ENCODE results near the gene HUNK. TPM values are rescaled to one million over a fixed set of nuclear protein-coding genes. Genes with fewer than 3 reads are reported as not detected.

The HUNK gene
- total RNA-seq, result under 1 TPM; 0.26 to 0.44 TPM
- polyA plus RNA-seq, result under 1 TPM in 1 of 2 donors, not detected in 1; 0.07 TPM

DNA sequence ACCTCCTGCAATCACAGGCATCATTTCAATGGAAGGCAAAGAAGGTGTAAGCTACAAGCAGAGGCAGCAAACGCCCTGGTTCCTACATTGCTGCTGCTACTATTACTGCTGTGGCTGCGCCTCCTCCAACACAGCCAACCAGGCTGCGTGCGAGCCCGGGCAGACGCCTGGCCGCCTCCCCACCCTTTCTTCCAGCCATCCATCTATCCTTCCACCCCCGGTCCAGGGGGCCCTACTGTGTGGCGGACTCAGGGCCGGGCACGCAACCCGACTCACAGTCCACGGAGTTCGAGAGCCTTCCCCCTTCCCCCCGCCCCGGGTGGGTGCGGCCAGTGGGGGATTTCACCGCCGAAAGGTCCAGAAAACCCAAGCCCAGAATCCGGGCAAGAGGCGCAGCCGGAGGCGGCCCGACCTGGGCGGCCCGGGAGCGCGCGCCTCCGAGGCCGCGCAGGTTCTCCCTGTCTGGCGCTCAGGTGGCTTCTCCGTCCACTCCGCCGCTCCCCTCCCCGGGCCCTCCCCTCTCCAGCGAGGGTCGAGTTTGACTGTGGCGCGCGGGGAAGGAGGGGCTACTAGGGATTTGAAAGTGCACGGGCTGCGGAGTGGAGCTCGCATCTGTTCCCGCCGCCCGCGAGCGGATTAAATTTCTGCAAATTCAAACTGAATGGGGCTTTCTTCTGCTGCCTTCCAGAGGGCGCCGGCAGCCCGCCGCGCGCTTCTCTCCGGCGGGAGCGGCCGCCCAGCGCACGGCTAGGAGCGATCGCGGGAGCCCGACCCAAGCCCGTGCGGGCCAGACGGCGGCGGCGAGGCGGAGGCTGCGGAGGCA, at the start of gene HUNK:
HUNK (plus strand) TSS at position 569 of the 823 bp plus-strand sequence. CDS start 655 bp downstream, outside the sequence.
- POLR2A ChIA-PET (ENCODE audit: partially characterized antibody), result no interaction called here
- no peak for DNase-seq
- Mint-ChIP-seq H3K4me3 (peak within 1 kb of the TSS; percentile 69 to 85 (median 78)), H3K27ac (no peak within 1 kb of the TSS), H3K9me3 (no peaks in the 10 kb centered on the region), H3K4me1 (peaks cover 4 to 23% (median 10%) of the 10 kb centered on the region in 4 donors), H3K36me3 (no peaks in the 10 kb centered on the region), H3K27me3 (peaks cover 37 to 48% of the 10 kb centered on the region in 2 donors)
- Histone ChIP-seq H3K27me3 (ENCODE audit: insufficient read depth, low read length) (peaks cover 15% of the 10 kb centered on the region), H3K9me3 (ENCODE audit: control insufficient read depth in 1 of 2, low read length in 2 of 2) (no peaks in the 10 kb centered on the region), H3K36me3 (ENCODE audit: insufficient read depth, low read length) (no peaks in the 10 kb centered on the region), H3K4me1 (ENCODE audit: insufficient read depth, low read length) (peaks cover 11% of the 10 kb centered on the region), H3K27ac (ENCODE audit: low read depth, low read length) (no peak within 1 kb of the TSS), H3K4me3 (ENCODE audit: low read length in 2 of 2) (peak within 1 kb of the TSS in 1 of 2 donors; percentile 38)
- intact Hi-C loops (cut with micrococcal nuclease), result no loop called here
- CTCF ChIA-PET (ENCODE audit: partially characterized antibody), result no interaction called here

GRCh38 chr21:31829736-31830472, 42.9 kb upstream of the HUNK start:
- no peak overlapping the region for H3K27ac Mint-ChIP-seq
- CTCF ChIA-PET (ENCODE audit: partially characterized antibody), result no interaction called here
- no peak overlapping the region for H3K4me3 Mint-ChIP-seq

DNA sequence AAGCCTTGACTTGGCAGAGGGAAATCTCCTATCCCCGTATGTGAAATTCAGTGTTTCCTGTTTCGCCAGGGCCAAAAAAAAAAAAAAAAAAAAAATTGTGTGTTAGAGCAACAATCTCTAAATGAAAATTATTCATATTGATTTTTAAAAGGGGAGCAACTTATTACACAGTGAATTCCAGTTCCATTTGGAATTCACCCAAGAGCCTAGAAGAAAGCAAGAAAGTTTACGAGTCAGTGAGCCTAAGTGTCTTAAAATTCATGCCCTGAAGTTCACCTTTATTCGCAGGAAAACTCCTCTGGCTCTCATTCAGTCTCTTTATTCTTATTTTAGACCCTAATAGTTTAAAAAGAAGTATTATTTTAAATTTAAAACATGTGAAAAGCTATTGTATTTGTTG, 42.1 kb upstream of the HUNK start:
- no peak for DNase-seq
- H3K9me3 Mint-ChIP-seq, result no peaks in the 10 kb centered on the region
- no peaks in the 10 kb centered on the region for H3K4me1 Mint-ChIP-seq
- Histone ChIP-seq H3K36me3 (ENCODE audit: insufficient read depth, low read length) (no peaks in the 10 kb centered on the region), H3K27ac (ENCODE audit: low read depth, low read length) (no peak overlapping the region), H3K9me3 (ENCODE audit: control insufficient read depth in 1 of 2, low read length in 2 of 2) (no peaks in the 10 kb centered on the region), H3K4me3 (ENCODE audit: low read length in 2 of 2) (no peak overlapping the region), H3K27me3 (ENCODE audit: insufficient read depth, low read length) (no peaks in the 10 kb centered on the region), H3K4me1 (ENCODE audit: insufficient read depth, low read length) (no peaks in the 10 kb centered on the region)
- H3K4me3 Mint-ChIP-seq, result no peak overlapping the region
- H3K36me3 Mint-ChIP-seq, result no peaks in the 10 kb centered on the region
- ChIA-PET CTCF (ENCODE audit: partially characterized antibody) (no interaction called here), POLR2A (ENCODE audit: partially characterized antibody) (no interaction called here)
- peaks cover 0 to 3% of the 10 kb centered on the region in 2 donors for H3K27me3 Mint-ChIP-seq
- no peak overlapping the region for H3K27ac Mint-ChIP-seq
- intact Hi-C loops (cut with micrococcal nuclease), result no loop called here

More at GRCh38 chr21:31829736-31830472, 42.9 kb upstream of the HUNK start:
- no peak overlapping the region for H3K4me3 ChIP-seq (ENCODE audit: low read length in 2 of 2)
- no peak overlapping the region for H3K27ac ChIP-seq (ENCODE audit: low read depth, low read length)
- POLR2A ChIA-PET (ENCODE audit: partially characterized antibody), result no interaction called here
- no peaks in the 10 kb centered on the region for H3K4me1 ChIP-seq (ENCODE audit: insufficient read depth, low read length)
- H3K4me1 Mint-ChIP-seq, result no peaks in the 10 kb centered on the region
- intact Hi-C loops (cut with micrococcal nuclease), result no loop called here
- H3K9me3 Mint-ChIP-seq, result no peaks in the 10 kb centered on the region
- H3K27me3 ChIP-seq (ENCODE audit: insufficient read depth, low read length), result no peaks in the 10 kb centered on the region
- no peaks in the 10 kb centered on the region for H3K36me3 Mint-ChIP-seq
- no peaks in the 10 kb centered on the region for H3K9me3 ChIP-seq (ENCODE audit: control insufficient read depth in 1 of 2, low read length in 2 of 2)
- peaks cover 0 to 3% of the 10 kb centered on the region in 2 donors for H3K27me3 Mint-ChIP-seq
- DNase-seq, result no peak
- no peaks in the 10 kb centered on the region for H3K36me3 ChIP-seq (ENCODE audit: insufficient read depth, low read length)

- Mint-ChIP-seq H3K27ac (no peak overlapping the region), H3K4me3 (no peak overlapping the region), H3K9me3 (peaks cover 0 to 2% (median 0%) of the 10 kb centered on the region in 8 donors), H3K27me3 (peaks cover 0 to 7% of the 10 kb centered on the region in 2 donors), H3K4me1 (no peaks in the 10 kb centered on the region), H3K36me3 (no peaks in the 10 kb centered on the region)
- POLR2A ChIA-PET (ENCODE audit: partially characterized antibody), result no interaction called here
- H3K27ac ChIP-seq (ENCODE audit: low read depth, low read length), result no peak overlapping the region
- CTCF ChIA-PET (ENCODE audit: partially characterized antibody), result no interaction called here
- no peaks in the 10 kb centered on the region for H3K27me3 ChIP-seq (ENCODE audit: insufficient read depth, low read length)
- no peaks in the 10 kb centered on the region for H3K9me3 ChIP-seq (ENCODE audit: control insufficient read depth in 1 of 2, low read length in 2 of 2)
- no peaks in the 10 kb centered on the region for H3K36me3 ChIP-seq (ENCODE audit: insufficient read depth, low read length)
- no peak for DNase-seq
- no peak overlapping the region for H3K4me3 ChIP-seq (ENCODE audit: low read length in 2 of 2)
- intact Hi-C loops (cut with micrococcal nuclease), result no loop called here
- no peaks in the 10 kb centered on the region for H3K4me1 ChIP-seq (ENCODE audit: insufficient read depth, low read length)
Measured at GRCh38 chr21:31837041-31837440, 35.8 kb upstream of the HUNK start.

- H3K27ac Mint-ChIP-seq, result no peak overlapping the region
- H3K9me3 Mint-ChIP-seq, result peaks cover 0 to 2% (median 0%) of the 10 kb centered on the region in 8 donors
Measured at GRCh38 chr21:31837618-31838390, 35.0 kb upstream of the HUNK start.

DNA sequence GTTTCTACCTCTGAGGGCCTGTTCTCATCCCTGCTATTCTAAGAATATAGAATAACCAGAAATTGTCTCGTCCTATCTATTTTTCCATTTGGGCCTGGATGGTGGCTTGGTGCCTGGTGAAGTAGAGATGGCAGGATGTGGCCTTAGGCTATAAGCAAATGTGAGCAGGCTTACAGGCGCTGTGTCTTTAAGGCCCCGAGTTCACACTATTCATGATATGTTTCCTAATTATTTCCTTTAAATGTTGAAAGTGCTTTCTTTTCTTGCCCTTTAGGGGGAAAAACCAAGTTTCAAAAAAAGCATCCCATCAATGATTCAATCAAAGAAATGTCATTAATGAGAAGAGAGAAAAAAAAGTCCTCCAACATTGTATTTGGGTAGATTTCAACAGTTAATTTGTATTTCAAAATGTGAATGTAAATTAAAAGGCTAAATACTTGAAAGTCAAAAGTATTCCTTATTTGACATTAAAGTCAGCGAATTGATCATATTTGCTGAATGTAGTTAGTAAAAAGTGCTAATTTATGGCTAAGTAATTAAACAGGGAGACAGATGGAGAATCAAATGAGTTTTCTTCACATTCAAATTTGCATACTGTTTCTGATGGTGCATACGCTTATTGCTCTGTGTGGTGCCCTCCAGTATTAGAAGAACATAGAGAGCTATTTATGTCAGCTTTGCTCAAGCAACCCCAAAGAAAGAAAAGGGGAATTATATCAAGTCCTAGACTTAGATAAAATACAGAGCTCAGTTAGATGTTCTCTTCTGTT, 34.0 kb upstream of the HUNK start:
- H3K4me3 Mint-ChIP-seq, result no peak overlapping the region
- DNase-seq, result no peak
- no peaks in the 10 kb centered on the region for H3K36me3 ChIP-seq (ENCODE audit: insufficient read depth, low read length)
- no peaks in the 10 kb centered on the region for H3K4me1 Mint-ChIP-seq
- H3K9me3 Mint-ChIP-seq, result peaks cover 0 to 2% (median 0%) of the 10 kb centered on the region in 8 donors
- H3K27ac ChIP-seq (ENCODE audit: low read depth, low read length), result no peak overlapping the region
- peaks cover 1 to 7% of the 10 kb centered on the region in 2 donors for H3K27me3 Mint-ChIP-seq
- H3K4me3 ChIP-seq (ENCODE audit: low read length in 2 of 2), result no peak overlapping the region
- no peak overlapping the region for H3K27ac Mint-ChIP-seq
- POLR2A ChIA-PET (ENCODE audit: partially characterized antibody), result no interaction called here
- no peaks in the 10 kb centered on the region for H3K9me3 ChIP-seq (ENCODE audit: control insufficient read depth in 1 of 2, low read length in 2 of 2)
- no peaks in the 10 kb centered on the region for H3K4me1 ChIP-seq (ENCODE audit: insufficient read depth, low read length)
- no peaks in the 10 kb centered on the region for H3K36me3 Mint-ChIP-seq
- no peaks in the 10 kb centered on the region for H3K27me3 ChIP-seq (ENCODE audit: insufficient read depth, low read length)
- CTCF ChIA-PET (ENCODE audit: partially characterized antibody), result no interaction called here
- intact Hi-C loops (cut with micrococcal nuclease), result no loop called here

More at GRCh38 chr21:31837618-31838390, 35.0 kb upstream of the HUNK start:
- DNase-seq, result no peak
- peaks cover 1 to 7% of the 10 kb centered on the region in 2 donors for H3K27me3 Mint-ChIP-seq
- no peaks in the 10 kb centered on the region for H3K4me1 Mint-ChIP-seq
- Histone ChIP-seq H3K4me3 (ENCODE audit: low read length in 2 of 2) (no peak overlapping the region), H3K27me3 (ENCODE audit: insufficient read depth, low read length) (no peaks in the 10 kb centered on the region), H3K36me3 (ENCODE audit: insufficient read depth, low read length) (no peaks in the 10 kb centered on the region), H3K4me1 (ENCODE audit: insufficient read depth, low read length) (no peaks in the 10 kb centered on the region), H3K9me3 (ENCODE audit: control insufficient read depth in 1 of 2, low read length in 2 of 2) (no peaks in the 10 kb centered on the region), H3K27ac (ENCODE audit: low read depth, low read length) (no peak overlapping the region)
- no peak overlapping the region for H3K4me3 Mint-ChIP-seq
- H3K36me3 Mint-ChIP-seq, result no peaks in the 10 kb centered on the region
- intact Hi-C loops (cut with micrococcal nuclease), result no loop called here
- ChIA-PET POLR2A (ENCODE audit: partially characterized antibody) (no interaction called here), CTCF (ENCODE audit: partially characterized antibody) (no interaction called here)
